ENCODE data around the gene C4BPB.

Gene C4BPB

DNA sequence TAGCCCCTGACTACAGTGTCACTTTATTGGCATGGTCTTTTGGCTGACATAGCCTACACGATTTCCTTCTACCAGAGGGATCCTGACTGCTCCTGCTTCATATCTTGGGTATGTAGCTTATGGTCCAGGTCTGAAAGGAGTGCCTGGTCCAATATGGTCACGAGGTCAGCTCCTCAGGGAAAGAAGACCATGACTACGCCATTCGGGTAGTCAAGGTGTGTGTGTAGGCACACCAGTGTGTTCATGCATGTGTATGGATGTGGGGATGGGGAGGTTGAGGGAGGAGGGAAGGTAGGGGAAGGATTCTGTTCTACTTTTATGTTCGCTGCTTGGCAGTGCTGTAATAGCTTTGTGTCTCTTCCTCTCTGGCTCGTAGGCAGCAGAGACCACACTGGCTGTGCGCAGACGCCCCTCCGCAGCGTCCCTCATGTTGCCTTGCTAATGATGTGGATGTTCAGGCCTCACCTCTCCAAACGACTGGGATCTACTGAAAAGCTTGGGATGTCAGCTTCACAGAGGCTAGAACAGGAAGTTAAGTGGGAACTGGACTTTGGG is 10.0 kb upstream of the C4BPB start:
- Histone ChIP-seq H3K9ac (no peak overlapping the region), H3K27me3 (no peaks in the 10 kb centered on the region), H3K4me2 (no peak overlapping the region), H3K9me3 (replicated peaks in 1 of 11) (no peaks in the 10 kb centered on the region), H4K20me1 (no peaks in the 10 kb centered on the region), H3K36me3 (no peaks in the 10 kb centered on the region), H3K4me1 (no peaks in the 10 kb centered on the region), H3K4me3 (no peak overlapping the region), H3K27ac (no peak overlapping the region)
- TF ChIP-seq Cebpa-rat (IDR thresholded peaks at IDR 0.05): no peak

DNA sequence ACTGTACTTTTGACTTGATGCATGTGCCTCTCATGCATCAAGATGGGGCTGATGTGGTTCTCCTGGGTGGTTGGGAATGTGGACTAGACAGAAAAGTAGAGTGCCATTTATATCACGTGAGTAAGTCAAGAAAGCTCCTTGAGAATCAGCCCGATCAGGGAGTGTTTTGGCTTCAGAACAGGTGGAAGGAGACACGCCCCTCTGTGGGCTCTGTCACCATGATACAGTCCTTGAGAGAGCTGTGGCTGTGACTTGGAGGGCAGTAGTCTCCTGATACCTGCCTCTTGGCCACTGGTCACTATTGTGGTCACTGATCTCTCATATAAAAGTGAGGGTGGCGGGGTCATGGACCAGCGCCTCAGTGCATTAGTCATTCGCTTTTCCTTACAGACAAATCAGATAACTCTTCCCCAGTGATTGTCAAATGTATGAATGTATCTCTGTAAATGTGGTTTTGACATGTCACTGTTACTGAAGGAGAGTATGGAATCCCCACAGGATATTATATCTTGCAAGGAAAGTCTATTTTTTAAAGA is 8.9 kb upstream of the C4BPB start:
- Histone ChIP-seq H3K4me2 (no peak overlapping the region), H3K9me3 (replicated peaks in 1 of 11) (no peaks in the 10 kb centered on the region), H4K20me1 (no peaks in the 10 kb centered on the region), H3K9ac (no peak overlapping the region), H3K4me1 (peaks cover 0 to 6% (median 0%) of the 10 kb centered on the region in 10 experiments; a peak in 5 of 20 replicates), H3K36me3 (no peaks in the 10 kb centered on the region), H3K4me3 (no peak overlapping the region), H3K27ac (no peak overlapping the region), H3K27me3 (no peaks in the 10 kb centered on the region)
- no peak for TF ChIP-seq Cebpa-rat (IDR thresholded peaks at IDR 0.05)

DNA sequence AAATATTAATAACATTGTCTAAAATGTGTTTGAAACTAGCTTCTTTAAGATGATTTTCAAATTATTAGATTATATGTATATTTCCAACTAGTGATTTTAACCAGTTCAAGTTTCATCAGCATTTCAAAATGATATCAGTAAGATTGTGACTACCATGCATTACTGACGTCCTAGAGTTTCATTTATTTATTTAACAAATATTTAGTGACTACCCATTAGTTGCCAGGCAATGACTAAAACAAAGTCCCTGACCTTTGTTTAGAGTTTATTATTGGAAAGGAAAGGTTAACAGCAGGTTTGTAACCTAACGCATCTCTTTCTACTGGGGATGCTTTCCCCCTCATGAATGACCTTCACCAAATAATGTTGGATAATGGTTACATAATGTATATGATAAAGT is 7.6 kb upstream of the C4BPB start:
- Histone ChIP-seq H3K27ac (no peak overlapping the region), H3K9me3 (replicated peaks in 1 of 11) (no peaks in the 10 kb centered on the region), H3K9ac (no peak overlapping the region), H3K27me3 (no peaks in the 10 kb centered on the region), H3K36me3 (no peaks in the 10 kb centered on the region), H3K4me1 (peaks cover 0 to 18% (median 0%) of the 10 kb centered on the region in 10 experiments; a peak in 6 of 20 replicates), H4K20me1 (no peaks in the 10 kb centered on the region), H3K4me2 (no peak overlapping the region), H3K4me3 (no peak overlapping the region)
- TF ChIP-seq Cebpa-rat (IDR thresholded peaks at IDR 0.05): no peak

DNA sequence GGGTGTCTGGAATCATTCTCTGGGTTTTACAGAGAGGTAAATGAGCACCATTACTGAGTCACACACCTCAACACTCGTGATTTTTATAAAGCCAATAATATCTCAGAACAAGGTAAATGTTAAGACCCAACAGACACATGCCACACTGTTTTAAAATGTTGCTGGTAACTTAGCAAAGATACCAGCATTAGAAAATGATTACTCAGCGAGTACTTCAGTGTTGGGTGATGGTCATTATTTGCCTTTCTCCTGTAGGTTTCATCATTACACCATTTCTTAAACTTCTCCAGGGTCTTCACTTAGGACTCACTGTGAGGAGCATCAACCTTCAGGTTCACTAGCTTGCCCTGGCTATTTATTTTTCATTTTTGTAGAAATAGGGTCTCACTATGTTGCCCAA is 6.9 kb upstream of the C4BPB start:
- H3K4me3 ChIP-seq: no peak overlapping the region
- H3K27ac ChIP-seq: no peak overlapping the region
- H3K9ac ChIP-seq: no peak overlapping the region
- no peaks in the 10 kb centered on the region for H3K27me3 ChIP-seq
- no peak for TF ChIP-seq Cebpa-rat (IDR thresholded peaks at IDR 0.05)
- no peaks in the 10 kb centered on the region for H4K20me1 ChIP-seq
- peaks cover 0 to 19% (median 0%) of the 10 kb centered on the region in 10 experiments; a peak in 6 of 20 replicates for H3K4me1 ChIP-seq
- H3K9me3 ChIP-seq (replicated peaks in 1 of 11): no peaks in the 10 kb centered on the region
- no peaks in the 10 kb centered on the region for H3K36me3 ChIP-seq
- H3K4me2 ChIP-seq: no peak overlapping the region

- no peak for TF ChIP-seq Cebpa-rat (IDR thresholded peaks at IDR 0.05)
- no peaks in the 10 kb centered on the region for H3K36me3 ChIP-seq
- H3K4me1 ChIP-seq: peaks cover 6 to 27% (median 7%) of the 10 kb centered on the region in 10 experiments; a peak in 18 of 20 replicates
- no peaks in the 10 kb centered on the region for H4K20me1 ChIP-seq
- no peak overlapping the region for H3K4me3 ChIP-seq
- no peak overlapping the region for H3K27ac ChIP-seq
- H3K4me2 ChIP-seq: peak overlapping the region in 2 of 11 experiments; percentile 25 to 57; a peak in 1 of 22 replicates
- H3K27me3 ChIP-seq: no peaks in the 10 kb centered on the region
- no peaks in the 10 kb centered on the region for H3K9me3 ChIP-seq (replicated peaks in 1 of 11)
- no peak overlapping the region for H3K9ac ChIP-seq
Measured at GRCh38 chr1:207084232-207084631, 4.4 kb upstream of the C4BPB start.

DNA sequence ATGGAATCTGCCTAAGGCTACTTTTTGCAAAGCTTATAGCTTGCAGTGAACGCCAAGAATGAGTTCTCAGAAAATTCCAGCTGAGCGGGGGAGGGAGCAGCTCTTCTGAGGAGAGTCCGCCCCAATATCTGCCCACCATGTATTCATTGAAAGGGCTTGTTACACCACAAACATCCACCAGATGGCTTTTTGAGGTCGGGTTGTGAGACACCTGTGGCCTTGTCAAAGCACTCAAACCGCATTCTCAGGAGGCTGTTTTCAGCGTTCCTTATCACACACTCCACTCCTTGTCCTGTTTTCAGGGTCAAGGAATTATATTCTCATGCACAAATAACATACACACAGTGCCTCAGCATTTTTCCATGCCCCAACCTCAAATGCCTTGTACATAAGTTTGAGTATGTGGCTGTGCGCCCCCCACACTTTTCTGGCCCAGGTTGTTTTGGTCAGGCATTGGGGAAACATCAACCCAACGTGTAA is 3.9 kb upstream of the C4BPB start:
- Histone ChIP-seq H4K20me1 (no peaks in the 10 kb centered on the region), H3K27ac (no peak overlapping the region), H3K36me3 (no peaks in the 10 kb centered on the region), H3K27me3 (no peaks in the 10 kb centered on the region), H3K4me1 (peaks cover 10 to 32% (median 12%) of the 10 kb centered on the region in 10 experiments; a peak in 18 of 20 replicates), H3K9me3 (replicated peaks in 1 of 11) (no peaks in the 10 kb centered on the region), H3K9ac (no peak overlapping the region), H3K4me2 (peak overlapping the region in 3 of 11 experiments; percentile 25 to 57 (median 36); a peak in 5 of 22 replicates), H3K4me3 (no peak overlapping the region)
- TF ChIP-seq Cebpa-rat (IDR thresholded peaks at IDR 0.05): no peak

GRCh38 chr1:207085887-207086286 is 2.8 kb upstream of the C4BPB start:
- H3K4me3 ChIP-seq: no peak overlapping the region
- peak overlapping the region in 1 of 11 experiments; percentile 57; a peak in 1 of 22 replicates for H3K4me2 ChIP-seq
- no peak for TF ChIP-seq Cebpa-rat (IDR thresholded peaks at IDR 0.05)
- H3K9ac ChIP-seq: no peak overlapping the region
- H3K27me3 ChIP-seq: no peaks in the 10 kb centered on the region
- H3K9me3 ChIP-seq (replicated peaks in 1 of 11): no peaks in the 10 kb centered on the region
- H3K36me3 ChIP-seq: no peaks in the 10 kb centered on the region
- peaks cover 10 to 39% (median 14%) of the 10 kb centered on the region in 10 experiments; a peak in 18 of 20 replicates for H3K4me1 ChIP-seq
- no peaks in the 10 kb centered on the region for H4K20me1 ChIP-seq
- no peak overlapping the region for H3K27ac ChIP-seq

DNA sequence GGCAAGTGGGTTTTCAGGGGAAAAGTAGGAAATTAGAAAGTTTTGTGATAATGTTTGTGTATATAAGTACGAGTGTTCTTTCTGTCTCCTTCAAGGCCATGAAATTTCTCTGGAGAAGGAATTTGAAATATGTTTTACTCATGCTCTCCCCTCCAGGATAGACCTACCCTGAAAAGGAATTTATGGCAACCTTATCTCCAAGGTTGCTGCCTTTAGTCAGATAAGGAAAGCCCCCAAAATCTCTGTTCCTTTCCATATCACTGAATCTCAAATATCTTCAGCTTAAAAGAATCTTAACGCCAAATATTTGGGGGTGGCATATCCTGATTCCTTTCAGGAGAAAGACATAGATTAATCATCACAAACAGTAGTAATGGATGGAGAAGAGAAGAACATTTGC is 499 bp upstream of the C4BPB start:
- no peaks in the 10 kb centered on the region for H4K20me1 ChIP-seq
- no peaks in the 10 kb centered on the region for H3K27me3 ChIP-seq
- no peak overlapping the region for H3K27ac ChIP-seq
- H3K4me1 ChIP-seq: peaks cover 10 to 46% (median 14%) of the 10 kb centered on the region in 10 experiments; a peak in 18 of 20 replicates
- no peak for TF ChIP-seq Cebpa-rat (IDR thresholded peaks at IDR 0.05)
- no peak overlapping the region for H3K4me3 ChIP-seq
- no peak overlapping the region for H3K9ac ChIP-seq
- H3K9me3 ChIP-seq (replicated peaks in 1 of 11): no peaks in the 10 kb centered on the region
- no peak overlapping the region; a peak in 2 of 22 replicates for H3K4me2 ChIP-seq
- H3K36me3 ChIP-seq: no peaks in the 10 kb centered on the region

GRCh38 chr1:207089627-207090355 is 1.1 kb downstream of the C4BPB start:
- Histone ChIP-seq H3K9ac (peak overlapping the region in 1 of 11 experiments; percentile 13; a peak in 1 of 22 replicates), H3K27ac (no peak overlapping the region; a peak in 1 of 22 replicates), H3K9me3 (replicated peaks in 1 of 11) (no peaks in the 10 kb centered on the region), H3K36me3 (no peaks in the 10 kb centered on the region), H3K4me1 (peaks cover 10 to 41% (median 14%) of the 10 kb centered on the region in 10 experiments; a peak in 18 of 20 replicates), H3K4me3 (no peak overlapping the region), H3K27me3 (no peaks in the 10 kb centered on the region), H4K20me1 (no peaks in the 10 kb centered on the region), H3K4me2 (peak overlapping the region; percentile 43 to 83 (median 55))
- TF ChIP-seq Cebpa-rat (IDR thresholded peaks at IDR 0.05): no peak
